Neural crest cell (in vitro differentiated cells): ENCODE data around the gene PRR19. TPM values are rescaled to one million over a fixed set of nuclear protein-coding genes. Genes with fewer than 3 reads are reported as not detected.

Source experiments
- DNase-seq: peaks from one replicate; pipeline ENCODE4 v3.0.0; 2021; ENCODE audit warnings: low read depth, mixed read lengths, low spot score
- H3K27ac Mint-ChIP-seq: one replicate; pipeline ENCODE4 v1.8.0; 2021; ENCODE audit warnings: mild to moderate bottlenecking, mixed read lengths; ENCODE audit not compliant: unreplicated experiment
- H3K27me3 Mint-ChIP-seq: 2 replicates; pipeline ENCODE4 v1.8.0; 2021; ENCODE audit warnings: low read depth, mild to moderate bottlenecking, mixed read lengths
- H3K36me3 Mint-ChIP-seq: 2 replicates; pipeline ENCODE4 v1.8.0; 2021; ENCODE audit warnings: low read depth, mild to moderate bottlenecking, mixed read lengths
- H3K4me1 Mint-ChIP-seq: 2 replicates; pipeline ENCODE4 v1.8.0; 2021; ENCODE audit warnings: mixed read lengths
- H3K4me3 Mint-ChIP-seq: one replicate; pipeline ENCODE4 v1.8.0; 2021; ENCODE audit warnings: mild to moderate bottlenecking, mixed read lengths
- H3K9me3 Mint-ChIP-seq: 2 replicates; pipeline ENCODE4 v1.8.0; 2021; ENCODE audit warnings: mixed read lengths
- CTCF ChIP-seq: fragments of 200-600 bp; sonication (generic); conservative IDR thresholded peaks from 2 replicates; pipeline ENCODE4 v1.5.0; 2021; ENCODE audit warnings: antibody characterized with exemption, mild to moderate bottlenecking
- total RNA-seq: library from RNA; stranded (reverse); gene quantifications from 2 replicates; pipeline ENCODE4 v1.2.1, GENCODE V29; 2021

Gene PRR19
- total RNA-seq, 1 donor from 2014 or later = 2.8 TPM

- no peaks in the 10 kb centered on the region for H3K9me3 Mint-ChIP-seq
- H3K27ac Mint-ChIP-seq = no peak within 1 kb of the TSS
- peak within 1 kb of the TSS; percentile 76 for H3K4me3 Mint-ChIP-seq
- no peaks in the 10 kb centered on the region for H3K36me3 Mint-ChIP-seq
- H3K4me1 Mint-ChIP-seq = peaks cover 27% of the 10 kb centered on the region
- peak; percentile 37 for TF ChIP-seq CTCF
- peak; percentile 49 for DNase-seq
- H3K27me3 Mint-ChIP-seq = peaks cover 21% of the 10 kb centered on the region
Observed at GRCh38 chr19:42313096-42313839, 11.3 kb downstream of the PRR19 start, which contains the start of gene TMEM145. Gene TMEM145, plus strand, starts transcription at chr19:42313309. Its CDS starts 68 bp downstream, at chr19:42313377.

- no peak for TF ChIP-seq CTCF
- Mint-ChIP-seq H3K4me3 (peak overlapping the region; percentile 76), H3K27me3 (peaks cover 21% of the 10 kb centered on the region), H3K9me3 (no peaks in the 10 kb centered on the region), H3K36me3 (no peaks in the 10 kb centered on the region), H3K27ac (no peak overlapping the region), H3K4me1 (peaks cover 27% of the 10 kb centered on the region)
- no peak for DNase-seq
Observed at GRCh38 chr19:42313840-42314755, 12.2 kb downstream of the PRR19 start.

GRCh38 chr19:42315024-42315423 lies 13.1 kb downstream of the PRR19 start:
- H3K27me3 Mint-ChIP-seq = peaks cover 22% of the 10 kb centered on the region
- H3K4me3 Mint-ChIP-seq = peak overlapping the region; percentile 53
- H3K4me1 Mint-ChIP-seq = peaks cover 27% of the 10 kb centered on the region
- DNase-seq = no peak
- no peak for TF ChIP-seq CTCF
- no peaks in the 10 kb centered on the region for H3K9me3 Mint-ChIP-seq
- H3K36me3 Mint-ChIP-seq = no peaks in the 10 kb centered on the region
- no peak overlapping the region for H3K27ac Mint-ChIP-seq

- Mint-ChIP-seq H3K36me3 (no peaks in the 10 kb centered on the region), H3K27ac (no peak overlapping the region), H3K4me3 (peak overlapping the region; percentile 39), H3K27me3 (peaks cover 37% of the 10 kb centered on the region), H3K4me1 (peaks cover 27% of the 10 kb centered on the region), H3K9me3 (no peaks in the 10 kb centered on the region)
- TF ChIP-seq CTCF = no peak
- no peak for DNase-seq
Observed at GRCh38 chr19:42316223-42317211, 14.6 kb downstream of the PRR19 start.

GRCh38 chr19:42317535-42317934 lies 15.6 kb downstream of the PRR19 start:
- no peak for TF ChIP-seq CTCF
- H3K27me3 Mint-ChIP-seq = peaks cover 47% of the 10 kb centered on the region

More at GRCh38 chr19:42317535-42317934, 15.6 kb downstream of the PRR19 start:
- Mint-ChIP-seq H3K36me3 (no peaks in the 10 kb centered on the region), H3K4me3 (no peak overlapping the region), H3K9me3 (no peaks in the 10 kb centered on the region), H3K4me1 (peaks cover 20% of the 10 kb centered on the region), H3K27ac (no peak overlapping the region)
- no peak for DNase-seq
